ENCODE measurements around the gene CNTNAP5. TPM values are rescaled to one million over a fixed set of nuclear protein-coding genes. Genes with fewer than 3 reads are reported as not detected.

The CNTNAP5 gene
- total and polyA plus RNA-seq, 9 of the 15 experiments (the other 6 are each of a cell fraction or from before 2014, with no cell fraction given), result not detected

GRCh38 chr2:124034265-124034664 is 9.2 kb downstream of the CNTNAP5 start:
- Histone ChIP-seq H3K27me3 (ENCODE audit: control insufficient read depth in 2 of 2, insufficient read depth in 2 of 2, low read length in 2 of 2) (no peaks in the 10 kb centered on the region), H3K79me2 (ENCODE audit: control insufficient read depth, insufficient read depth, low read length) (no peaks in the 10 kb centered on the region), H3K4me1 (replicated peaks in 1 of 2; ENCODE audit: control insufficient read depth in 2 of 2, insufficient read depth in 2 of 2, low read length in 2 of 2) (no peaks in the 10 kb centered on the region), H3K9me1 (ENCODE audit: control insufficient read depth, insufficient read depth, low read length) (no peaks in the 10 kb centered on the region), H3K4me3 (no peak overlapping the region), H3K4me2 (ENCODE audit: insufficient read depth, low read length) (no peak overlapping the region), H4K20me1 (replicated peaks; ENCODE audit: control insufficient read depth, insufficient read depth, low read length) (no peaks in the 10 kb centered on the region), H3K27ac (ENCODE audit: extremely low read depth, low read depth, low read length) (no peak overlapping the region), H2AFZ (ENCODE audit: low read depth, low read length) (no peak overlapping the region), H3K36me3 (ENCODE audit: control insufficient read depth, insufficient read depth, low read length) (no peaks in the 10 kb centered on the region), H3K9me3 (replicated peaks; ENCODE audit: control insufficient read depth, insufficient read depth, low read depth, low read length) (no peaks in the 10 kb centered on the region), H3K9ac (ENCODE audit: insufficient read depth in 1 of 2, low read depth in 2 of 2, low read length in 2 of 2) (no peak overlapping the region)
- TF ChIP-seq CSDE1 (IDR thresholded peaks at IDR 0.05), result no peak
- TF ChIP-seq POLR3A (IDR thresholded peaks at IDR 0.05; ENCODE audit: borderline replicate concordance, extremely low read depth, insufficient read depth, insufficient read length), result no peak
- TF ChIP-seq POLR3G (IDR thresholded peaks at IDR 0.05; ENCODE audit: extremely low read depth, insufficient read length, insufficient replicate concordance), result no peak
- no peak for TF ChIP-seq HIVEP1 (CRISPR knock-in tag; IDR thresholded peaks at IDR 0.05)
- no peak for TF ChIP-seq POLR2B (IDR thresholded peaks at IDR 0.05; ENCODE audit: low read depth, partially characterized antibody)
- FAIRE-seq (no peak), ATAC-seq (no peak), DNase-seq (ENCODE audit: extremely low read depth in 1 of 4, low spot score in 3 of 4) (no peak)
- in situ Hi-C loops (cut with MboI) (no loop called here), intact Hi-C loops (cut with micrococcal nuclease) (no loop called here)
- ChIA-PET CTCF (ENCODE audit: low intra/inter-chr PET ratio) (no interaction called here), POLR2A (no interaction called here)
- BruUV-seq (replicated peaks), result no TSS peak
- WGBS (ENCODE audit: insufficient coverage, low coverage, missing lambda C conversion rate), result 0% methylated on average over 2 of the region's 2 CpGs

GRCh38 chr2:124035001-124035400 is 9.9 kb downstream of the CNTNAP5 start:
- 14% methylated on average over 1 of the region's 1 CpG for WGBS (ENCODE audit: insufficient coverage, low coverage, missing lambda C conversion rate)
- H3K9ac ChIP-seq (ENCODE audit: insufficient read depth in 1 of 2, low read depth in 2 of 2, low read length in 2 of 2), result no peak overlapping the region
- in situ Hi-C loops (cut with MboI), result no loop called here
- POLR2A ChIA-PET, result no interaction called here
- intact Hi-C loops (cut with micrococcal nuclease), result no loop called here
- no peak overlapping the region for H3K4me3 ChIP-seq
- no peaks in the 10 kb centered on the region for H4K20me1 ChIP-seq (replicated peaks; ENCODE audit: control insufficient read depth, insufficient read depth, low read length)
- no peak for ATAC-seq
- no peaks in the 10 kb centered on the region for H3K9me1 ChIP-seq (ENCODE audit: control insufficient read depth, insufficient read depth, low read length)
- H3K4me1 ChIP-seq (replicated peaks in 1 of 2; ENCODE audit: control insufficient read depth in 2 of 2, insufficient read depth in 2 of 2, low read length in 2 of 2), result no peaks in the 10 kb centered on the region
- H3K79me2 ChIP-seq (ENCODE audit: control insufficient read depth, insufficient read depth, low read length), result no peaks in the 10 kb centered on the region
- CTCF ChIA-PET (ENCODE audit: low intra/inter-chr PET ratio), result no interaction called here
- BruUV-seq (replicated peaks), result no TSS peak
- no peaks in the 10 kb centered on the region for H3K27me3 ChIP-seq (ENCODE audit: control insufficient read depth in 2 of 2, insufficient read depth in 2 of 2, low read length in 2 of 2)
- DNase-seq (ENCODE audit: extremely low read depth in 1 of 4, low spot score in 3 of 4), result no peak
- no peak overlapping the region for H3K27ac ChIP-seq (ENCODE audit: extremely low read depth, low read depth, low read length)
- H2AFZ ChIP-seq (ENCODE audit: low read depth, low read length), result no peak overlapping the region
- H3K9me3 ChIP-seq (replicated peaks; ENCODE audit: control insufficient read depth, insufficient read depth, low read depth, low read length), result no peaks in the 10 kb centered on the region
- FAIRE-seq, result no peak
- H3K4me2 ChIP-seq (ENCODE audit: insufficient read depth, low read length), result no peak overlapping the region
- H3K36me3 ChIP-seq (ENCODE audit: control insufficient read depth, insufficient read depth, low read length), result no peaks in the 10 kb centered on the region
- no peak for TF ChIP-seq CC2D1A (IDR thresholded peaks at IDR 0.05)
- TF ChIP-seq SNIP1 (IDR thresholded peaks at IDR 0.05; ENCODE audit: low read depth), result no peak
- no peak for TF ChIP-seq MAFF (IDR thresholded peaks at IDR 0.05; ENCODE audit: low read length)
- TF ChIP-seq CUX1 (CRISPR knock-in tag; IDR thresholded peaks at IDR 0.05), result no peak
- no peak for TF ChIP-seq SREBF1 (IDR thresholded peaks at IDR 0.05; ENCODE audit: borderline replicate concordance, low read depth, low read length)
- TF ChIP-seq ZFPM2 (CRISPR knock-in tag; IDR thresholded peaks at IDR 0.05), result no peak
- TF ChIP-seq SMAD2 (IDR thresholded peaks at IDR 0.05; ENCODE audit: low read depth, low read length), result no peak

Measured in K562 (cell line).